ENCODE data around the gene PPM1A.
"Not testable (repeated sequence)": the region's sequence is repeated elsewhere in the genome, so short reads cannot be mapped to it uniquely, and the experiment has no call there.

PPM1A gene

GRCh38 chr14:60313093-60313492 lies 64.1 kb downstream of the PPM1A start:
- H3K4me2 ChIP-seq (ENCODE audit: low read depth, low read length, poor library complexity, severe bottlenecking), result no peak overlapping the region
- no peaks in the 10 kb centered on the region for H3F3A ChIP-seq (ENCODE audit: insufficient read depth)
- H3K9ac ChIP-seq (ENCODE audit: low read length), result no peak overlapping the region
- TF ChIP-seq, protein P1, sequence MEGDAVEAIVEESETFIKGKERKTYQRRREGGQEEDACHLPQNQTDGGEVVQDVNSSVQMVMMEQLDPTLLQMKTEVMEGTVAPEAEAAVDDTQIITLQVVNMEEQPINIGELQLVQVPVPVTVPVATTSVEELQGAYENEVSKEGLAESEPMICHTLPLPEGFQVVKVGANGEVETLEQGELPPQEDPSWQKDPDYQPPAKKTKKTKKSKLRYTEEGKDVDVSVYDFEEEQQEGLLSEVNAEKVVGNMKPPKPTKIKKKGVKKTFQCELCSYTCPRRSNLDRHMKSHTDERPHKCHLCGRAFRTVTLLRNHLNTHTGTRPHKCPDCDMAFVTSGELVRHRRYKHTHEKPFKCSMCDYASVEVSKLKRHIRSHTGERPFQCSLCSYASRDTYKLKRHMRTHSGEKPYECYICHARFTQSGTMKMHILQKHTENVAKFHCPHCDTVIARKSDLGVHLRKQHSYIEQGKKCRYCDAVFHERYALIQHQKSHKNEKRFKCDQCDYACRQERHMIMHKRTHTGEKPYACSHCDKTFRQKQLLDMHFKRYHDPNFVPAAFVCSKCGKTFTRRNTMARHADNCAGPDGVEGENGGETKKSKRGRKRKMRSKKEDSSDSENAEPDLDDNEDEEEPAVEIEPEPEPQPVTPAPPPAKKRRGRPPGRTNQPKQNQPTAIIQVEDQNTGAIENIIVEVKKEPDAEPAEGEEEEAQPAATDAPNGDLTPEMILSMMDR (IDR thresholded peaks at IDR 0.05; ENCODE audit: insufficient read depth, low read length, poor library complexity, severe bottlenecking), result no peak
- no peak for TF ChIP-seq EZH2phosphoT487 (conservative IDR thresholded peaks at IDR 0.05; ENCODE audit: low read length)
- no peaks in the 10 kb centered on the region for H3K9me3 ChIP-seq (ENCODE audit: insufficient read depth, low read length)
- no peaks in the 10 kb centered on the region for H3K79me2 ChIP-seq (ENCODE audit: insufficient read depth, low read length)
- no peak overlapping the region for H2AFZ ChIP-seq (ENCODE audit: low read depth, low read length, severe bottlenecking)
- no peaks in the 10 kb centered on the region for H3K27me3 ChIP-seq (ENCODE audit: low read length)
- H3K4me3 ChIP-seq (ENCODE audit: insufficient read depth, low read length, poor library complexity, severe bottlenecking), result no peak overlapping the region
- H3K27ac ChIP-seq (ENCODE audit: low read depth, low read length), result no peak overlapping the region
- no peaks in the 10 kb centered on the region for H4K20me1 ChIP-seq (ENCODE audit: low read depth, low read length)
- no peaks in the 10 kb centered on the region for H3K9me2 ChIP-seq (replicated peaks; ENCODE audit: insufficient read depth, low read length)
- H3K36me3 ChIP-seq (ENCODE audit: low read length), result no peaks in the 10 kb centered on the region

GRCh38 chr14:60315196-60315990 lies 66.4 kb downstream of the PPM1A start:
- Histone ChIP-seq H3F3A (ENCODE audit: insufficient read depth) (no peaks in the 10 kb centered on the region), H3K4me3 (ENCODE audit: insufficient read depth, low read length, poor library complexity, severe bottlenecking) (no peak overlapping the region), H3K36me3 (ENCODE audit: low read length) (no peaks in the 10 kb centered on the region), H2AFZ (ENCODE audit: low read depth, low read length, severe bottlenecking) (no peak overlapping the region), H3K9me3 (ENCODE audit: insufficient read depth, low read length) (no peaks in the 10 kb centered on the region), H4K20me1 (ENCODE audit: low read depth, low read length) (no peaks in the 10 kb centered on the region), H3K27me3 (ENCODE audit: low read length) (no peaks in the 10 kb centered on the region), H3K79me2 (ENCODE audit: insufficient read depth, low read length) (no peaks in the 10 kb centered on the region), H3K9ac (ENCODE audit: low read length) (no peak overlapping the region), H3K9me2 (replicated peaks; ENCODE audit: insufficient read depth, low read length) (no peaks in the 10 kb centered on the region), H3K27ac (ENCODE audit: low read depth, low read length) (no peak overlapping the region), H3K4me2 (ENCODE audit: low read depth, low read length, poor library complexity, severe bottlenecking) (no peak overlapping the region)
- TF ChIP-seq EZH2phosphoT487 (conservative IDR thresholded peaks at IDR 0.05; ENCODE audit: low read length), result no peak
- TF ChIP-seq, protein P1 (IDR thresholded peaks at IDR 0.05; ENCODE audit: insufficient read depth, low read length, poor library complexity, severe bottlenecking), result no peak

- H2AFZ ChIP-seq (ENCODE audit: low read depth, low read length, severe bottlenecking), result no peak overlapping the region
- TF ChIP-seq, protein P1 (IDR thresholded peaks at IDR 0.05; ENCODE audit: insufficient read depth, low read length, poor library complexity, severe bottlenecking), result no peak
- no peak for TF ChIP-seq EZH2phosphoT487 (conservative IDR thresholded peaks at IDR 0.05; ENCODE audit: low read length)
- no peaks in the 10 kb centered on the region for H3F3A ChIP-seq (ENCODE audit: insufficient read depth)
- no peak overlapping the region for H3K27ac ChIP-seq (ENCODE audit: low read depth, low read length)
- H3K4me3 ChIP-seq (ENCODE audit: insufficient read depth, low read length, poor library complexity, severe bottlenecking), result no peak overlapping the region
- no peaks in the 10 kb centered on the region for H3K9me3 ChIP-seq (ENCODE audit: insufficient read depth, low read length)
- no peaks in the 10 kb centered on the region for H4K20me1 ChIP-seq (ENCODE audit: low read depth, low read length)
- H3K79me2 ChIP-seq (ENCODE audit: insufficient read depth, low read length), result no peaks in the 10 kb centered on the region
- H3K9me2 ChIP-seq (replicated peaks; ENCODE audit: insufficient read depth, low read length), result no peaks in the 10 kb centered on the region
- H3K36me3 ChIP-seq (ENCODE audit: low read length), result no peaks in the 10 kb centered on the region
- H3K27me3 ChIP-seq (ENCODE audit: low read length), result no peaks in the 10 kb centered on the region
- H3K4me2 ChIP-seq (ENCODE audit: low read depth, low read length, poor library complexity, severe bottlenecking), result no peak overlapping the region
- H3K9ac ChIP-seq (ENCODE audit: low read length), result no peak overlapping the region
Measured at GRCh38 chr14:60317609-60318008, 68.6 kb downstream of the PPM1A start.

DNA sequence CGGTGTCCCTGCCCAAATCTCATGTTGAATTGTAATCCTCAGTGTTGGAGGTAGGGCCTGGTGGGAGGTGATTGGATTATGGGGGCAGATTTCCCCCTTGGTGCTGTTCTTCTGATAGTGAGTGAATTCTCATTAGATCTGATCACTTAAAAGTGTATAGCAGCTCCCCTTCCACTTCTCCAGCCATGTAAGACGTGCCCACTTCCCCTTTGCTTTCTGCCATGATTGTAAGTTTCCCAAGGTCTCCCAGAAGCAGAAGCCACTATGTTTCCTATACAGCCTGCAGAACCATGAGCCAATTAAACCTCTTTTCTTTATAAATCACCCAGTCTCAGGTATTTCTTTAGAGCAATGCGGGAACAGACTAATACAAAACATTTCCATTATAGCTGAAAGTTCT lies 71.8 kb downstream of the PPM1A start:
- H3K36me3 ChIP-seq (ENCODE audit: low read length); H3K4me3 ChIP-seq (ENCODE audit: insufficient read depth, low read length, poor library complexity, severe bottlenecking); H3F3A ChIP-seq (ENCODE audit: insufficient read depth); H3K27ac ChIP-seq (ENCODE audit: low read depth, low read length); H2AFZ ChIP-seq (ENCODE audit: low read depth, low read length, severe bottlenecking); H3K9me2 ChIP-seq (replicated peaks; ENCODE audit: insufficient read depth, low read length); H4K20me1 ChIP-seq (ENCODE audit: low read depth, low read length); H3K4me2 ChIP-seq (ENCODE audit: low read depth, low read length, poor library complexity, severe bottlenecking); H3K9ac ChIP-seq (ENCODE audit: low read length); H3K9me3 ChIP-seq (ENCODE audit: insufficient read depth, low read length); H3K79me2 ChIP-seq (ENCODE audit: insufficient read depth, low read length); H3K27me3 ChIP-seq (ENCODE audit: low read length): not testable (repeated sequence)
